Colonic mucosa (tissue), 4 donors: ENCODE measurements around the gene PBX4. TPM values are rescaled to one million over a fixed set of nuclear protein-coding genes. Genes with fewer than 3 reads are reported as not detected.

Experiments
- DNase-seq: peaks from one replicate; pipeline ENCODE4 v3.0.0-alpha.2; 2020
- H3K27ac ChIP-seq: fragments of 200-600 bp; one replicate; pipeline ENCODE4 v1.8.0; 2021
- H3K27me3 ChIP-seq: fragments of 200-600 bp; one replicate; pipeline ENCODE4 v1.8.0; 2021
- H3K36me3 ChIP-seq: fragments of 200-600 bp; one replicate; pipeline ENCODE4 v1.8.0; 2021
- H3K4me1 ChIP-seq: fragments of 200-600 bp; one replicate; pipeline ENCODE4 v1.8.0; 2021; ENCODE audit warnings: mild to moderate bottlenecking
- H3K4me3 ChIP-seq: fragments of 200-600 bp; one replicate; pipeline ENCODE4 v1.8.0; 2021
- H3K9ac ChIP-seq, 2 donors: one replicate each; pipeline ENCODE4 v1.7.0; 2013; ENCODE audit warnings: control low read depth in 2 of 2, low read depth in 2 of 2, low read length in 2 of 2
- H3K9me3 ChIP-seq: fragments of 200-600 bp; one replicate; pipeline ENCODE4 v1.8.0; 2021
- intact Hi-C: fragments of 100-400 bp; cut with DNase I; formaldehyde crosslinking; loops from one replicate; pipeline ENCODE4 v1.14.1; 2022
- total RNA-seq, 2 donors: library from RNA; stranded (reverse); fragmentation: NEBNext Ultra II Directional in 1 of 2; extraction: Animal tissue kit (Norgen Biotek cat#: 25700) in 1 of 2; gene quantifications; one replicate each; pipeline ENCODE4 v1.2.1, GENCODE V29; 2021
- TF ChIP-seq, protein P1 (sequence below): fragments of 200-600 bp; IDR thresholded peaks from one replicate; pipeline ENCODE4 v1.8.0; 2022; ENCODE audit warnings: antibody characterized with exemption, mild to moderate bottlenecking
- donor health status: healthy.
- donor health status: DM: no; HTN: no; CAD: no.
- donor health status: DM: no; HTN: no; CAD: no.

Gene PBX4
- total RNA-seq, 2 donors from 2014 or later: 2.3 to 4.9 TPM

- H3K36me3 ChIP-seq: peaks cover 4% of the 10 kb centered on the region
- H3K9ac ChIP-seq: no peak overlapping the region
- no peak overlapping the region for H3K27ac ChIP-seq
- no peaks in the 10 kb centered on the region for H3K9me3 ChIP-seq
- TF ChIP-seq, protein P1, sequence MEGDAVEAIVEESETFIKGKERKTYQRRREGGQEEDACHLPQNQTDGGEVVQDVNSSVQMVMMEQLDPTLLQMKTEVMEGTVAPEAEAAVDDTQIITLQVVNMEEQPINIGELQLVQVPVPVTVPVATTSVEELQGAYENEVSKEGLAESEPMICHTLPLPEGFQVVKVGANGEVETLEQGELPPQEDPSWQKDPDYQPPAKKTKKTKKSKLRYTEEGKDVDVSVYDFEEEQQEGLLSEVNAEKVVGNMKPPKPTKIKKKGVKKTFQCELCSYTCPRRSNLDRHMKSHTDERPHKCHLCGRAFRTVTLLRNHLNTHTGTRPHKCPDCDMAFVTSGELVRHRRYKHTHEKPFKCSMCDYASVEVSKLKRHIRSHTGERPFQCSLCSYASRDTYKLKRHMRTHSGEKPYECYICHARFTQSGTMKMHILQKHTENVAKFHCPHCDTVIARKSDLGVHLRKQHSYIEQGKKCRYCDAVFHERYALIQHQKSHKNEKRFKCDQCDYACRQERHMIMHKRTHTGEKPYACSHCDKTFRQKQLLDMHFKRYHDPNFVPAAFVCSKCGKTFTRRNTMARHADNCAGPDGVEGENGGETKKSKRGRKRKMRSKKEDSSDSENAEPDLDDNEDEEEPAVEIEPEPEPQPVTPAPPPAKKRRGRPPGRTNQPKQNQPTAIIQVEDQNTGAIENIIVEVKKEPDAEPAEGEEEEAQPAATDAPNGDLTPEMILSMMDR: no peak
- intact Hi-C loops: loop anchor here (2.0 kb wide), 1 partner anchor 113 kb away; no protein-coding TSS in a partner anchor
- H3K4me3 ChIP-seq: no peak overlapping the region
- H3K4me1 ChIP-seq: no peaks in the 10 kb centered on the region
- H3K27me3 ChIP-seq: no peaks in the 10 kb centered on the region
- DNase-seq: no peak
Observed at GRCh38 chr19:19645233-19645870, 26.9 kb upstream of the PBX4 start.

DNA sequence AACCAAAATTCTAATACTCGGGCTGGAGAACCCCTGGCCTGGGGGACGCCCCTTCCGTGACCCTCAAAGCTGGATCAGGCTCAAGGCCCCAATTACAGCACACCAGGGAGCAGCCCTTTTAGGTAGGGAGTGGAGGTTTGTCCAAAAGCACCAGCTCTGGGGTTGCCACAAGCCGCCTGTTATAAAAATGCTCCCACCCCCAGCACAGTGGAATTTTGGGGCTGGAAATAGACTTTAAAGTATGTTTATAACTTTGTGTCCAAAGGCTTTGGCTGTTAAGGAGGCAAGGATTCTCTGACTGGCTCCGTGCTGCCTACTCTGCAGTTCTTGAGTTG is 25.5 kb upstream of the PBX4 start:
- TF ChIP-seq, protein P1: no peak
- peak overlapping the region; percentile 86 to 93 for H3K9ac ChIP-seq

DNA sequence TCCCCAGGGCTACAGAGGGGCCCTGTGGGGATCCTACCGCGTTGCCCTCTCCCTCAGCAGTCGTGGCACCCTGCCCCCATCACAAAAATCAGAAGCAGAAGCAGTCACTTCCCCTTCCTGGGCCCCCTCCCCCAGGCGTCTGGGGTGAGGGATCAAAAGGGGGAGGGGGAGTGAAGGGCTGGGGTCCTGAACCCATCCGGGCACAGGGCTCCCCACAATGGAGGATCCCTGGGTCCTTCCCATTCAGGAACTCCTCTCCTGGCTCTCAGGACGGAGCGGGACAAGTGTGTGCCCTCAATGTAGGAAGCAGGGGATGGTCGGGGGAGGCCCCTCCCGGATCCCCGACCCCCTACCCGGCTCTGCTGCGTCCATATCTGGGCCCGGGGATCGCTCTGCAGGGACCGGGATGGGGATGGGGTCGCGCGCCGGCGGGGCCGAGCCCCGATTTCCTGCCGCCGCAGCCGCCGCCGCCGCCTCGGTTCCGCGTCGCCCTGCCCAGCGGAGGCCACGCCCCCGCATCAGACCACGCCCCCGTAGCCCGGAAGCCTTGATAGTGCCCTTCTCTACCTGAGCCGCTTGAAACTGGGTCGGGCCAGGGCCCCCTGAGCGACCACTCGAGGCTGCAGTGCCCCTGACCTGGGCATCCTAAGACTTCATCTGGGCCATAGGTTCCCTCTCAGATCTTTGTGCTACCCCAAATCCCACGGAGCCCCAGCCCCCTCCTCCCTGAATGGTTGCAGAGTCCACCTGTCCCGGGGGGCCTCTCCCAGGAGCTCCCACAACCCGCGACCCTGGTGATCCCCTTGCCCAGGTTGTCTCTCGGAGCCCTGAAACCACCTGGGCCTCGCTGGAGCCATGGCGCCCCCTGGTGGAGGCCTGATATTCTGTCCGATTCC is 24.9 kb upstream of the PBX4 start, which contains the start of gene GMIP:
TSS of gene GMIP (minus strand) at position 500 of the 896 bp plus-strand sequence. CDS start at position 372, 128 bp downstream.
- H3K4me1 ChIP-seq: no peaks in the 10 kb centered on the region
- peak within 1 kb of the TSS; percentile 67 for H3K27ac ChIP-seq
- H3K36me3 ChIP-seq: peaks cover 4% of the 10 kb centered on the region
- TF ChIP-seq, protein P1: peak; percentile 80
- intact Hi-C loops: loop anchor here (2.0 kb wide), 1 partner anchor 111 kb away; no protein-coding TSS in a partner anchor
- H3K9ac ChIP-seq: peak within 1 kb of the TSS; percentile 86 to 93
- H3K9me3 ChIP-seq: no peaks in the 10 kb centered on the region
- H3K27me3 ChIP-seq: no peaks in the 10 kb centered on the region
- peak within 1 kb of the TSS; percentile 75 for H3K4me3 ChIP-seq
- peak; percentile 92 for DNase-seq

More for the DNA sequence above, 25.5 kb upstream of the PBX4 start:
- no peaks in the 10 kb centered on the region for H3K27me3 ChIP-seq
- intact Hi-C loops: loop anchor here (2.0 kb wide), 1 partner anchor 111 kb away; no protein-coding TSS in a partner anchor
- no peaks in the 10 kb centered on the region for H3K4me1 ChIP-seq
- H3K27ac ChIP-seq: peak overlapping the region; percentile 67
- DNase-seq: no peak
- H3K4me3 ChIP-seq: peak overlapping the region; percentile 75
- H3K36me3 ChIP-seq: peaks cover 4% of the 10 kb centered on the region
- no peaks in the 10 kb centered on the region for H3K9me3 ChIP-seq

GRCh38 chr19:19642506-19643157 is 24.1 kb upstream of the PBX4 start:
- Histone ChIP-seq H3K27me3 (no peaks in the 10 kb centered on the region), H3K36me3 (peaks cover 4% of the 10 kb centered on the region), H3K4me3 (peak overlapping the region; percentile 75), H3K9ac (peak overlapping the region; percentile 86 to 93), H3K27ac (peak overlapping the region; percentile 67), H3K9me3 (no peaks in the 10 kb centered on the region), H3K4me1 (no peaks in the 10 kb centered on the region)
- DNase-seq: no peak
- intact Hi-C loops: no loop called here
- TF ChIP-seq, protein P1: no peak
